PC-3 (cell line): ENCODE data around the gene OVCH1.

ENCODE experiments used
- EZH2 ChIP-seq: fragments of 300-600 bp; sonication (generic); IDR thresholded peaks from one replicate; pipeline ENCODE4 v1.6.1; 2017; ENCODE audit warnings: antibody characterized with exemption, mild to moderate bottlenecking, low read length; ENCODE audit not compliant: unreplicated experiment
- EZH2phosphoT487 ChIP-seq: fragments of 300-600 bp; sonication (generic); IDR thresholded peaks from 2 replicates; pipeline ENCODE4 v1.6.1; 2018; ENCODE audit warnings: mild to moderate bottlenecking, antibody characterized with exemption, low read length, borderline replicate concordance
- TF ChIP-seq, protein P1 (sequence below): fragments of 300-600 bp; sonication (generic); conservative IDR thresholded peaks from 2 replicates; pipeline ENCODE4 v1.5.1; 2017; ENCODE audit warnings: antibody characterized with exemption, low read depth, mild to moderate bottlenecking, low read length

DNA sequence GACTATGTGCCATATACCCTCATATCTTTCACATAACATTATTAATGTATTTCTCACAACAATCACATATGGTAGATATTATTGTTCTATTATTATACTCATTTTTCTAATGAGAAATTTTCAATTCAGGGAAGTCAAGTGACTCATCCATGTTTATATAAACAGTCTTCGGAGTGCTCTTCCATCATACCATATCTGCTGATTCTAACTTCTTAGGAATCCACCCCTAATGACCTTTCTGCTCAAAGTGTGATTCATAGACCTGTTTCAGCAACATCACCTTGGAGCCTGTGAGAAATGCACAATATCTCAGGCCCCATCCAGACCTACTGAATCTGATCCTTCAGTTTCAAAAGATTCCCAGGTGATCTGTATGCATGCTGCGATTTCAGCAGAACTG is 39.8 kb upstream of the OVCH1 start:
- TF ChIP-seq EZH2phosphoT487: no peak
- TF ChIP-seq, protein P1, sequence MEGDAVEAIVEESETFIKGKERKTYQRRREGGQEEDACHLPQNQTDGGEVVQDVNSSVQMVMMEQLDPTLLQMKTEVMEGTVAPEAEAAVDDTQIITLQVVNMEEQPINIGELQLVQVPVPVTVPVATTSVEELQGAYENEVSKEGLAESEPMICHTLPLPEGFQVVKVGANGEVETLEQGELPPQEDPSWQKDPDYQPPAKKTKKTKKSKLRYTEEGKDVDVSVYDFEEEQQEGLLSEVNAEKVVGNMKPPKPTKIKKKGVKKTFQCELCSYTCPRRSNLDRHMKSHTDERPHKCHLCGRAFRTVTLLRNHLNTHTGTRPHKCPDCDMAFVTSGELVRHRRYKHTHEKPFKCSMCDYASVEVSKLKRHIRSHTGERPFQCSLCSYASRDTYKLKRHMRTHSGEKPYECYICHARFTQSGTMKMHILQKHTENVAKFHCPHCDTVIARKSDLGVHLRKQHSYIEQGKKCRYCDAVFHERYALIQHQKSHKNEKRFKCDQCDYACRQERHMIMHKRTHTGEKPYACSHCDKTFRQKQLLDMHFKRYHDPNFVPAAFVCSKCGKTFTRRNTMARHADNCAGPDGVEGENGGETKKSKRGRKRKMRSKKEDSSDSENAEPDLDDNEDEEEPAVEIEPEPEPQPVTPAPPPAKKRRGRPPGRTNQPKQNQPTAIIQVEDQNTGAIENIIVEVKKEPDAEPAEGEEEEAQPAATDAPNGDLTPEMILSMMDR: no peak
- no peak for TF ChIP-seq EZH2
